HG02938 (cell line): ENCODE results near the gene TMC1.
"Not testable (repeated sequence)": the region's sequence is repeated elsewhere in the genome, so short reads cannot be mapped to it uniquely, and the experiment has no call there.

Source experiments
- ATAC-seq: cut with Tn5 transposase; IDR thresholded peaks from one replicate; pipeline ENCODE4 v1.9.1; 2021; ENCODE audit warnings: mild to moderate bottlenecking, moderate library complexity; ENCODE audit not compliant: unreplicated experiment

TMC1 gene

GRCh38 chr9:72524820-72525540 is 3.6 kb downstream of the TMC1 start:
- no peak for ATAC-seq

- ATAC-seq: peak; percentile 82
Observed at GRCh38 chr9:72526901-72527800, 5.7 kb downstream of the TMC1 start.

- ATAC-seq: no peak
Observed at GRCh38 chr9:72527801-72528195, 6.4 kb downstream of the TMC1 start.

GRCh38 chr9:72529531-72529930 is 8.1 kb downstream of the TMC1 start:
- no peak for ATAC-seq

- ATAC-seq: no peak
Observed at GRCh38 chr9:72533322-72533721, 11.9 kb downstream of the TMC1 start.

- no peak for ATAC-seq
Observed at GRCh38 chr9:72534931-72535330, 13.5 kb downstream of the TMC1 start.

GRCh38 chr9:72537011-72537545 is 15.7 kb downstream of the TMC1 start:
- no peak for ATAC-seq

GRCh38 chr9:72537671-72538070 is 16.3 kb downstream of the TMC1 start:
- no peak for ATAC-seq

GRCh38 chr9:72538921-72539702 is 17.7 kb downstream of the TMC1 start:
- no peak for ATAC-seq

GRCh38 chr9:72539824-72540347 is 18.5 kb downstream of the TMC1 start:
- no peak for ATAC-seq

- no peak for ATAC-seq
Observed at GRCh38 chr9:72540348-72540873, 19.0 kb downstream of the TMC1 start.

GRCh38 chr9:72542537-72542833 is 21.1 kb downstream of the TMC1 start:
- ATAC-seq: not testable (repeated sequence)

- ATAC-seq: no peak
Observed at GRCh38 chr9:72542917-72543316, 21.5 kb downstream of the TMC1 start.

- no peak for ATAC-seq
Observed at GRCh38 chr9:72551306-72551705, 29.9 kb downstream of the TMC1 start.

GRCh38 chr9:72552356-72552755 is 30.9 kb downstream of the TMC1 start:
- ATAC-seq: no peak

- no peak for ATAC-seq
Observed at GRCh38 chr9:72554221-72554641, 32.8 kb downstream of the TMC1 start.

- ATAC-seq: no peak
Observed at GRCh38 chr9:72557549-72557948, 36.1 kb downstream of the TMC1 start.

GRCh38 chr9:72560086-72560485 is 38.7 kb downstream of the TMC1 start:
- no peak for ATAC-seq

- ATAC-seq: no peak
Observed at GRCh38 chr9:72563806-72564205, 42.4 kb downstream of the TMC1 start.

GRCh38 chr9:72564479-72565281 is 43.3 kb downstream of the TMC1 start:
- ATAC-seq: no peak
